Measurements from ENCODE around the gene SNX13.

Gene SNX13

GRCh38 chr7:17952387-17952786, 12.1 kb upstream of the SNX13 start:
- Histone ChIP-seq H3K14ac (ENCODE audit: low read length in 2 of 2) (no peak overlapping the region), H4K91ac (ENCODE audit: low read length) (no peak overlapping the region), H3K4me1 (ENCODE audit: control insufficient read depth, insufficient read depth, low read depth, low read length) (no peaks in the 10 kb centered on the region), H3K18ac (ENCODE audit: low read depth in 1 of 2, low read length in 2 of 2) (no peak overlapping the region), H3K36me3 (ENCODE audit: control insufficient read depth in 1 of 2, insufficient read depth in 2 of 2, low read depth in 1 of 2, low read length in 2 of 2) (no peaks in the 10 kb centered on the region), H2BK120ac (ENCODE audit: low read depth, low read length) (no peak overlapping the region), H3K4me3 (ENCODE audit: insufficient read depth in 1 of 2, low read depth in 1 of 2, low read length in 2 of 2) (no peak overlapping the region), H2BK5ac (ENCODE audit: low read depth, low read length, poor library complexity, severe bottlenecking) (no peak overlapping the region), H2BK15ac (ENCODE audit: low read depth, poor library complexity, severe bottlenecking) (no peak overlapping the region), H3K27ac (ENCODE audit: low read length, poor library complexity, severe bottlenecking) (no peak overlapping the region), H3K79me1 (replicated peaks; ENCODE audit: low read length, poor library complexity, severe bottlenecking) (no peaks in the 10 kb centered on the region), H3K4me2 (ENCODE audit: low read length, poor library complexity, severe bottlenecking) (no peak overlapping the region), H3K4ac (ENCODE audit: low read depth in 1 of 2, low read length in 2 of 2) (no peak overlapping the region), H3K23ac (ENCODE audit: low read length in 2 of 2) (no peak overlapping the region), H3K27me3 (ENCODE audit: control insufficient read depth in 1 of 2, insufficient read depth in 1 of 2, low read length in 2 of 2) (no peaks in the 10 kb centered on the region), H2BK12ac (ENCODE audit: low read length in 2 of 2) (no peak overlapping the region), H4K8ac (ENCODE audit: low read length) (no peak overlapping the region), H2AK5ac (ENCODE audit: low read length, severe bottlenecking) (no peak overlapping the region), H3K9me3 (ENCODE audit: control insufficient read depth, low read length) (no peaks in the 10 kb centered on the region), H3K9ac (ENCODE audit: low read length) (no peak overlapping the region), H2AFZ (ENCODE audit: low read depth, low read length) (no peak overlapping the region)
- WGBS = 100% methylated on average over 1 of the region's 2 CpGs
- DNase-seq = no peak

DNA sequence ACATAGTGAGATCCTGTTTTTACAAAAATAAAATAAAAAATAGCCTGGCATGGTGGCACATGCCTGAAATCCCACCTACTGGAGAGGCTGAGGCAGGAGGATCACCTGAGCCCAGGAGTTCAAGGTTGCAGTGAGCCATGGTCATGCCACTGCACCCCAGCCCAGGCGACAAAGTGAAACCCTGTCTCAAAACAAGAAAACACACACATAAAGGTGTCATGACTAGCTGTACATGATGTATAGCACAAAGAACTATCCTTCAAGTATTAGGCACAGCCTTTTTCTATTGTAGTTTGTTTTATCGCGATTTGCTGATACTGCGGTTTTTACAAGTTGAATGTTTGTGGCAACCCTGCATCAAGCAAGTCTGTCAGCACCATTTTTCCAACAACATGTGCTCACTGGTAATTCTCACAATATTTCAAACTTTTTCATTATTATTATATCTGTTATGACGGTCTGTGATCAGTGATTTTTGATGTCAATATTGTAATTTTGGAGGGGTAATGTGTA, 11.5 kb upstream of the SNX13 start:
- Histone ChIP-seq H2BK120ac (ENCODE audit: low read depth, low read length) (no peak overlapping the region), H3K79me1 (replicated peaks; ENCODE audit: low read length, poor library complexity, severe bottlenecking) (no peaks in the 10 kb centered on the region), H4K8ac (ENCODE audit: low read length) (no peak overlapping the region), H3K27ac (ENCODE audit: low read length, poor library complexity, severe bottlenecking) (no peak overlapping the region), H2AFZ (ENCODE audit: low read depth, low read length) (no peak overlapping the region), H2BK15ac (ENCODE audit: low read depth, poor library complexity, severe bottlenecking) (no peak overlapping the region), H3K4me2 (ENCODE audit: low read length, poor library complexity, severe bottlenecking) (no peak overlapping the region), H2BK12ac (ENCODE audit: low read length in 2 of 2) (no peak overlapping the region), H3K4me1 (ENCODE audit: control insufficient read depth, insufficient read depth, low read depth, low read length) (no peaks in the 10 kb centered on the region), H3K23ac (ENCODE audit: low read length in 2 of 2) (no peak overlapping the region), H4K91ac (ENCODE audit: low read length) (no peak overlapping the region), H2BK5ac (ENCODE audit: low read depth, low read length, poor library complexity, severe bottlenecking) (no peak overlapping the region), H3K9ac (ENCODE audit: low read length) (no peak overlapping the region), H3K36me3 (ENCODE audit: control insufficient read depth in 1 of 2, insufficient read depth in 2 of 2, low read depth in 1 of 2, low read length in 2 of 2) (no peaks in the 10 kb centered on the region), H3K27me3 (ENCODE audit: control insufficient read depth in 1 of 2, insufficient read depth in 1 of 2, low read length in 2 of 2) (no peaks in the 10 kb centered on the region), H3K14ac (ENCODE audit: low read length in 2 of 2) (no peak overlapping the region), H3K9me3 (ENCODE audit: control insufficient read depth, low read length) (no peaks in the 10 kb centered on the region), H3K4ac (ENCODE audit: low read depth in 1 of 2, low read length in 2 of 2) (no peak overlapping the region), H2AK5ac (ENCODE audit: low read length, severe bottlenecking) (no peak overlapping the region), H3K4me3 (ENCODE audit: insufficient read depth in 1 of 2, low read depth in 1 of 2, low read length in 2 of 2) (no peak overlapping the region), H3K18ac (ENCODE audit: low read depth in 1 of 2, low read length in 2 of 2) (no peak overlapping the region)
- DNase-seq = no peak
- 98% methylated on average over 3 of the region's 5 CpGs for WGBS

DNA sequence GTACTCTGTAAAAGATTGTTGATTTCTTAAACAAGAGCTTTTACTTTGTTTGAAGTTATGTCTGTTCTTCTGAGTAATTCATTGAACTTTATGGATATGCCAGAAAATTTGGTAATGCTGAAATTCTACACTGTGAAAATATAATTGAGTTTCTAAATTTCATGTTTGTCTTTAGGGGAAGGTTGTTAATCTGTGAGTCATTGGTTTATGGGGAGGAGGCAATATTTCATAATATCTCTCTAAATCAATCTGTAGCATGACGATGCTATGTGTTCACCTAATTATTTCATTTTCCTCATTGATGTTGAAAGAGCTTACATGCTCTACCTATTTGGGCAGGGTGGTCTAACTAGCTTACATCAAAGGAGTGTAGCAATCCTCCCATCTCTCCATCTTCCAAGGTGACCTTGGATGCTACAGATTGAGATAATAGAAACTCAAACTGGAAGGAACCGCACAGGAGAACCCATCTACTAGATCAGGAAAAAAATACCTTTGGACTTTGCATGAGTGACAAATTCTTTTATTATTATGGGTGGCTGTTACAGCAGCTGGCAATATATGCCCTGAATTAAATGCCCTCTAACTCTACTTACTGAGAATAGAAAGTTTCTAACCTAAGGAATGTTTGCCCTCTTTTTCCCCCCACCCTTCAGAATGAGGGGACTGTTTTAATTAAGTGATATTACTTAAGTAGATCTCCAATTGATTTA, 8.4 kb upstream of the SNX13 start:
- H3K36me3 ChIP-seq (ENCODE audit: control insufficient read depth in 1 of 2, insufficient read depth in 2 of 2, low read depth in 1 of 2, low read length in 2 of 2) = no peaks in the 10 kb centered on the region
- no peak overlapping the region for H3K14ac ChIP-seq (ENCODE audit: low read length in 2 of 2)
- no peak overlapping the region for H2BK12ac ChIP-seq (ENCODE audit: low read length in 2 of 2)
- no peak overlapping the region for H2AFZ ChIP-seq (ENCODE audit: low read depth, low read length)
- H3K4me2 ChIP-seq (ENCODE audit: low read length, poor library complexity, severe bottlenecking) = no peak overlapping the region
- H2BK5ac ChIP-seq (ENCODE audit: low read depth, low read length, poor library complexity, severe bottlenecking) = no peak overlapping the region
- H4K91ac ChIP-seq (ENCODE audit: low read length) = no peak overlapping the region
- no peak for DNase-seq
- no peaks in the 10 kb centered on the region for H3K27me3 ChIP-seq (ENCODE audit: control insufficient read depth in 1 of 2, insufficient read depth in 1 of 2, low read length in 2 of 2)
- no peaks in the 10 kb centered on the region for H3K9me3 ChIP-seq (ENCODE audit: control insufficient read depth, low read length)
- H3K4me3 ChIP-seq (ENCODE audit: insufficient read depth in 1 of 2, low read depth in 1 of 2, low read length in 2 of 2) = no peak overlapping the region
- no peak overlapping the region for H2BK15ac ChIP-seq (ENCODE audit: low read depth, poor library complexity, severe bottlenecking)
- no peak overlapping the region for H3K23ac ChIP-seq (ENCODE audit: low read length in 2 of 2)
- H2AK5ac ChIP-seq (ENCODE audit: low read length, severe bottlenecking) = no peak overlapping the region
- no peak overlapping the region for H3K27ac ChIP-seq (ENCODE audit: low read length, poor library complexity, severe bottlenecking)
- no peaks in the 10 kb centered on the region for H3K4me1 ChIP-seq (ENCODE audit: control insufficient read depth, insufficient read depth, low read depth, low read length)
- no peak overlapping the region for H3K18ac ChIP-seq (ENCODE audit: low read depth in 1 of 2, low read length in 2 of 2)
- H2BK120ac ChIP-seq (ENCODE audit: low read depth, low read length) = no peak overlapping the region
- no peak overlapping the region for H3K4ac ChIP-seq (ENCODE audit: low read depth in 1 of 2, low read length in 2 of 2)
- no peak overlapping the region for H4K8ac ChIP-seq (ENCODE audit: low read length)
- peak overlapping the region; percentile 38 for H3K9ac ChIP-seq (ENCODE audit: low read length)
- WGBS = 100% methylated on average over 1 of the region's 2 CpGs
- H3K79me1 ChIP-seq (replicated peaks; ENCODE audit: low read length, poor library complexity, severe bottlenecking) = no peaks in the 10 kb centered on the region

DNA sequence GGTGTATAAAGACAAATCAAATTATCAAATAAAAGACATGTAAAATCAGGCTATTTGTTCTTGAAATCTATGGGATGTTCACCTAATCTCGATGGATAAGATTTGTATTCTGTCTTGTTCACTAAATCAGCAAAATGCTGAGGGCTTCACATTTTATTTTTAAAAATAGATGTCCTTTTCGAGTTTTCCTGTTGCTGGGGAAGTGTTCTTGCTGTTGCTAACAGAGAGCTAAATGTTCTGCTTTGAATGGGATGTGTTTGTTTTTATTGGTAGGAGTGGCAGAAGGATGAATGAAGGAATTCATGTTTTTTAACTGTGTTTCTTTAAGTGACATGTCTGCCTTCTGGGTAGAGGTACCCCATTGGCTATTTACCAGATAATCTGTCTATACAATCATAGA, 7.3 kb upstream of the SNX13 start:
- Histone ChIP-seq H3K27ac (ENCODE audit: low read length, poor library complexity, severe bottlenecking) (no peak overlapping the region), H4K91ac (ENCODE audit: low read length) (no peak overlapping the region), H2AK5ac (ENCODE audit: low read length, severe bottlenecking) (no peak overlapping the region), H2BK120ac (ENCODE audit: low read depth, low read length) (no peak overlapping the region), H2BK5ac (ENCODE audit: low read depth, low read length, poor library complexity, severe bottlenecking) (no peak overlapping the region), H3K4me2 (ENCODE audit: low read length, poor library complexity, severe bottlenecking) (no peak overlapping the region), H3K79me1 (replicated peaks; ENCODE audit: low read length, poor library complexity, severe bottlenecking) (no peaks in the 10 kb centered on the region), H2BK15ac (ENCODE audit: low read depth, poor library complexity, severe bottlenecking) (no peak overlapping the region), H3K4me3 (ENCODE audit: insufficient read depth in 1 of 2, low read depth in 1 of 2, low read length in 2 of 2) (no peak overlapping the region), H3K23ac (ENCODE audit: low read length in 2 of 2) (no peak overlapping the region), H3K18ac (ENCODE audit: low read depth in 1 of 2, low read length in 2 of 2) (no peak overlapping the region), H4K8ac (ENCODE audit: low read length) (no peak overlapping the region), H3K9ac (ENCODE audit: low read length) (peak overlapping the region; percentile 38), H2BK12ac (ENCODE audit: low read length in 2 of 2) (no peak overlapping the region), H3K14ac (ENCODE audit: low read length in 2 of 2) (no peak overlapping the region), H3K9me3 (ENCODE audit: control insufficient read depth, low read length) (no peaks in the 10 kb centered on the region), H3K4ac (ENCODE audit: low read depth in 1 of 2, low read length in 2 of 2) (no peak overlapping the region), H3K4me1 (ENCODE audit: control insufficient read depth, insufficient read depth, low read depth, low read length) (no peaks in the 10 kb centered on the region), H3K27me3 (ENCODE audit: control insufficient read depth in 1 of 2, insufficient read depth in 1 of 2, low read length in 2 of 2) (no peaks in the 10 kb centered on the region), H2AFZ (ENCODE audit: low read depth, low read length) (no peak overlapping the region), H3K36me3 (ENCODE audit: control insufficient read depth in 1 of 2, insufficient read depth in 2 of 2, low read depth in 1 of 2, low read length in 2 of 2) (no peaks in the 10 kb centered on the region)
- 92% methylated on average over 2 of the region's 2 CpGs for WGBS
- DNase-seq = no peak
